ENCODE results near the gene LYPD8.

GRCh38 chr1:248750496-248750895, 5.1 kb downstream of the LYPD8 start:
- TF ChIP-seq CTCF (IDR thresholded peaks at IDR 0.05) (no peak), POLR2A (IDR thresholded peaks at IDR 0.05) (no peak), EP300 (IDR thresholded peaks at IDR 0.05) (no peak)
